Adrenal gland (tissue), 12 donors: ENCODE data around the gene ALG12. TPM values are rescaled to one million over a fixed set of nuclear protein-coding genes. Genes with fewer than 3 reads are reported as not detected.

Experiments
- DNase-seq, 7 donors: peaks; one replicate each; pipeline ENCODE4 v3.0.0-alpha.2; 2019 to 2020
- H3K27ac ChIP-seq, 5 donors: fragments of 200-600 bp; sonication (generic) in 4 of 5; 1 replicate in 3 of 5; 2 replicates in 2 of 5; pipeline versions ENCODE4 v1.5.1 to v1.8.0; 2016 to 2020; ENCODE audit warnings: mild to moderate bottlenecking in 1 of 5
- H3K27me3 ChIP-seq: fragments of 200-600 bp; 2 replicates; pipeline ENCODE4 v1.8.0; 2021
- H3K36me3 ChIP-seq, 2 donors: fragments of 200-600 bp; replicated peaks in 1 of 2; 1 replicate in 1 of 2; 2 replicates in 1 of 2; pipeline versions ENCODE4 v1.5.1 to v1.8.0; 2018 to 2022
- H3K4me1 ChIP-seq, 2 donors: fragments of 200-600 bp; replicated peaks in 1 of 2; 1 replicate in 1 of 2; 2 replicates in 1 of 2; pipeline versions ENCODE4 v1.5.1 to v1.8.0; 2018 to 2021
- H3K4me3 ChIP-seq, 4 donors: fragments of 200-600 bp; sonication (generic) in 3 of 4; one replicate each; pipeline ENCODE4 v1.5.1; 2016 to 2018
- H3K9me3 ChIP-seq, 3 donors: fragments of 200-600 bp; sonication (generic) in 1 of 3; replicated peaks in 1 of 3; 1 replicate in 2 of 3; 2 replicates in 1 of 3; pipeline versions ENCODE4 v1.5.1 to v1.8.0; 2016 to 2021
- CTCF ChIP-seq, 6 experiments: fragments of 450-650 bp in 4 of 6; fragments of 200-600 bp in 2 of 6; sonication (generic) in 1 of 6; IDR thresholded peaks; 1 replicate in 5 of 6; 2 replicates in 1 of 6; pipeline versions ENCODE4 v1.5.1 to v1.8.0; 2016 to 2021; ENCODE audit warnings: antibody characterized with exemption in 6 of 6, mild to moderate bottlenecking in 2 of 6, moderate library complexity in 1 of 6
- POLR2A ChIP-seq, 2 donors: fragments of 450-650 bp; IDR thresholded peaks; one replicate each; pipeline ENCODE4 v1.6.1; 2017; ENCODE audit warnings: antibody characterized with exemption in 2 of 2, mild to moderate bottlenecking in 2 of 2, moderate library complexity in 1 of 2
- WGBS, 4 donors: extraction: QIAGEN DNeasy Blood & Tissue Kit in 2 of 4; methylation state at CpG; one replicate each; pipeline versions ENCODE4 v1.1.5 to v1.1.7; 2013 to 2017; 5-methylcytosine and 5-hydroxymethylcytosine counted together
- intact Hi-C, 2 donors: fragments of 100-400 bp; cut with DNase I; formaldehyde crosslinking; loops; one replicate each; pipeline versions ENCODE4 v1.14.1 to v1.15.0; 2022 to 2023
- polyA plus RNA-seq, 3 donors: library from polyadenylated mRNA; stranded (reverse); fragments of 200-250 nt in 2 of 3; fragments of 350-450 nt in 1 of 3; fragmentation: Illumina TruSeq in 1 of 3; extraction: RNeasy Lipid Tissue Mini Kit (QIAGEN cat#74804) in 1 of 3; gene quantifications; one replicate each; pipeline ENCODE4 v1.2.3, GENCODE V29; 2013 to 2014
- total RNA-seq, 9 donors: library from RNA; depleted of rRNA in 4 of 9; stranded (reverse); fragments of >200 nt in 4 of 9; fragments of 120-200 nt in 1 of 9; fragmentation: NEBNext Ultra II Directional in 1 of 9; extraction: Animal tissue kit (Norgen Biotek cat#: 25700) in 1 of 9; gene quantifications; one replicate each; pipeline versions ENCODE4 v1.1.0 to v1.2.4, GENCODE V29; 2013 to 2023
- donor health status: healthy with polysubstance abuse.
- donor health status: Bipolar disorder and iron deficiency.
- donor health status: DM: yes; HTN: yes; CAD: no.
- donor health status: DM: no; HTN: no; CAD: no.
- donor health status: DM: no; HTN: no; CAD: no.
- donor health status: DM: yes; HTN: yes; CAD: no.

Gene ALG12
- total and polyA plus RNA-seq, 12 donors = 6.4 to 33.6 (median 18.9) TPM

GRCh38 chr22:49930596-49931412 lies 12.6 kb upstream of the ALG12 start:
- H3K36me3 ChIP-seq = peaks cover 0 to 5% of the 10 kb centered on the region in 2 donors
- H3K27me3 ChIP-seq = peaks cover 6% of the 10 kb centered on the region
- DNase-seq = peak; percentile 68 to 91 (median 82)
- WGBS, 4 donors = 36 to 63% (median 54%) methylated on average over 5 to 14 of the region's 14 CpGs
- no peak overlapping the region for H3K4me3 ChIP-seq
- TF ChIP-seq CTCF (IDR thresholded peaks at IDR 0.05) = peak; percentile 19 to 73 (median 60)
- no peak for TF ChIP-seq POLR2A (IDR thresholded peaks at IDR 0.05)
- H3K27ac ChIP-seq = peak overlapping the region in 1 of 5 donors; percentile 43
- intact Hi-C loops = loop anchor here (5.0 to 10.0 kb wide), 2 partner anchors 54 to 61 kb away; no protein-coding TSS in a partner anchor
- peaks cover 18 to 32% of the 10 kb centered on the region in 2 donors for H3K4me1 ChIP-seq
- H3K9me3 ChIP-seq = no peaks in the 10 kb centered on the region

GRCh38 chr22:49929994-49930575 lies 11.8 kb upstream of the ALG12 start:
- peaks cover 17 to 31% of the 10 kb centered on the region in 2 donors for H3K4me1 ChIP-seq
- H3K27ac ChIP-seq = no peak overlapping the region
- intact Hi-C loops = loop anchor here (2.0 to 10.0 kb wide), 5 partner anchors 55 to 202 kb away; no protein-coding TSS in a partner anchor
- TF ChIP-seq POLR2A (IDR thresholded peaks at IDR 0.05) (no peak), CTCF (IDR thresholded peaks at IDR 0.05) (no peak)
- H3K9me3 ChIP-seq = no peaks in the 10 kb centered on the region
- WGBS, 4 donors = 57 to 93% (median 67%) methylated on average over 3 to 21 of the region's 21 CpGs
- peak in 3 of 7 donors; percentile 30 to 53 (median 37) for DNase-seq
- peaks cover 0 to 7% of the 10 kb centered on the region in 2 donors for H3K36me3 ChIP-seq
- H3K27me3 ChIP-seq = peaks cover 6% of the 10 kb centered on the region
- H3K4me3 ChIP-seq = no peak overlapping the region

- Histone ChIP-seq H3K27ac (no peak overlapping the region), H3K4me1 (peaks cover 10 to 24% of the 10 kb centered on the region in 2 donors)
- WGBS, 4 donors = 2 to 13% (median 4%) methylated on average over 3 to 74 of the region's 75 CpGs; no CpG with 5 or more reads in 1 of the 4 donors
Measured at GRCh38 chr22:49929211-49929979, 11.2 kb upstream of the ALG12 start.

More at GRCh38 chr22:49929211-49929979, 11.2 kb upstream of the ALG12 start:
- intact Hi-C loops = loop anchor here (2.0 to 10.0 kb wide), 3 partner anchors 101 to 203 kb away; no protein-coding TSS in a partner anchor
- peak in 4 of 7 donors; percentile 46 to 70 (median 64) for DNase-seq
- H3K4me3 ChIP-seq = peak overlapping the region in 1 of 4 donors; percentile 36
- peaks cover 0 to 7% of the 10 kb centered on the region in 2 donors for H3K36me3 ChIP-seq
- no peaks in the 10 kb centered on the region for H3K9me3 ChIP-seq
- peaks cover 6% of the 10 kb centered on the region for H3K27me3 ChIP-seq
- no peak for TF ChIP-seq POLR2A (IDR thresholded peaks at IDR 0.05)
- peak; percentile 6 to 98 (median 71) for TF ChIP-seq CTCF (IDR thresholded peaks at IDR 0.05)
